ENCODE results near the gene ADAR.

DNA sequence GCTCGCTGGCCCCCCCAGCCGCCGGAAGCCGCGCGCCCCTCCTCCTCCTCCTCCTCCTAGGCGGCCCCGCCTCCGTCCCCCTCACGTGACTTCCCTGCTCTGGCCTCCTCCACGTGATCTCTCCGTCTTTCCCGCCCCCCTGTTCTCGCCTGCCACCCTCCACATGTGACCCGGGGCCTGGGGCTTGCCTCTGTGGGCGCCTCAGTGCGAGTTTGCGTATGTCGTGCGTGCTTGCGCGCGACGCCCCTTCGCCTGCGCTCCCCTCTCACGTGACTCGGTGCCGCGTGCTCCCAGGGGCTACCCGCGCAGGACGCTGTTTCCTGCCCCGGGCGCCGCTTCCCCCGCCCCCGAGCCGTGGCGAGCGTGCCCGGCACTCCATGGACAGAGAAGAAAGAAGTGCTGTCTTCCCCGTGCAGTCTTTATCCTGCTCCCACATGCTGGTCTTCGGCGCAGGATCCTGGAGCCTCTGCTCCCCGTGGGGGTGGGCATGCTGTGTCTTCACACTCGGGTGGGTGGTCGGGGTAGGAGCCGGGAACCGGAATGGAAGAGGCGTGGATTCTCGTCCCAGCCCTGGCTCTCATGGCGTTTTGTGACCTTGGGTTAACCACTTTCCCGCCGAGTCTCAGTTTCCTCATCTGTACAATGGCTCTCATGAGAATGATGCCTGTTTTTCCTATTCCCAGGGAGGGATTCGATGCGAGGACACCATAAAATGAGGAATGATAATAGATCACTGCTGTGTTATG lies 49.1 kb downstream of the ADAR start:
- TF ChIP-seq, protein P1, sequence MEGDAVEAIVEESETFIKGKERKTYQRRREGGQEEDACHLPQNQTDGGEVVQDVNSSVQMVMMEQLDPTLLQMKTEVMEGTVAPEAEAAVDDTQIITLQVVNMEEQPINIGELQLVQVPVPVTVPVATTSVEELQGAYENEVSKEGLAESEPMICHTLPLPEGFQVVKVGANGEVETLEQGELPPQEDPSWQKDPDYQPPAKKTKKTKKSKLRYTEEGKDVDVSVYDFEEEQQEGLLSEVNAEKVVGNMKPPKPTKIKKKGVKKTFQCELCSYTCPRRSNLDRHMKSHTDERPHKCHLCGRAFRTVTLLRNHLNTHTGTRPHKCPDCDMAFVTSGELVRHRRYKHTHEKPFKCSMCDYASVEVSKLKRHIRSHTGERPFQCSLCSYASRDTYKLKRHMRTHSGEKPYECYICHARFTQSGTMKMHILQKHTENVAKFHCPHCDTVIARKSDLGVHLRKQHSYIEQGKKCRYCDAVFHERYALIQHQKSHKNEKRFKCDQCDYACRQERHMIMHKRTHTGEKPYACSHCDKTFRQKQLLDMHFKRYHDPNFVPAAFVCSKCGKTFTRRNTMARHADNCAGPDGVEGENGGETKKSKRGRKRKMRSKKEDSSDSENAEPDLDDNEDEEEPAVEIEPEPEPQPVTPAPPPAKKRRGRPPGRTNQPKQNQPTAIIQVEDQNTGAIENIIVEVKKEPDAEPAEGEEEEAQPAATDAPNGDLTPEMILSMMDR (IDR thresholded peaks at IDR 0.05; ENCODE audit: borderline replicate concordance, extremely low read depth, low read length, poor library complexity, severe bottlenecking): no peak
- TF ChIP-seq EZH2 (IDR thresholded peaks at IDR 0.05; ENCODE audit: borderline replicate concordance, low read depth, low read length, severe bottlenecking): no peak

Data from DND-41 (cell line).